Endothelial cell of umbilical vein (primary cell): ENCODE data around the gene TMEM45B.
"Not testable (repeated sequence)": the region's sequence is repeated elsewhere in the genome, so short reads cannot be mapped to it uniquely, and the experiment has no call there.

Experiments
- EZH2 ChIP-seq: IDR thresholded peaks from 2 replicates; pipeline ENCODE4 v1.6.1; 2012; ENCODE audit warnings: borderline replicate concordance, low read depth, mild to moderate bottlenecking, moderate library complexity, low read length, inconsistent platforms; ENCODE audit not compliant: severe bottlenecking
- FOS ChIP-seq: IDR thresholded peaks from 2 replicates; pipeline ENCODE4 v1.6.1; 2011; ENCODE audit warnings: mild to moderate bottlenecking, low read length, moderate library complexity, borderline replicate concordance; ENCODE audit not compliant: insufficient read depth
- JUN ChIP-seq: IDR thresholded peaks from 2 replicates; pipeline ENCODE4 v1.6.1; 2011; ENCODE audit warnings: borderline replicate concordance, low read depth; ENCODE audit not compliant: insufficient read length, insufficient read depth
- POLR2A ChIP-seq: IDR thresholded peaks from 2 replicates; pipeline ENCODE4 v1.6.1; 2012; ENCODE audit warnings: low read depth, mild to moderate bottlenecking, control low read depth, low read length
- POLR2AphosphoS5 ChIP-seq: IDR thresholded peaks from 2 replicates; pipeline ENCODE4 v1.6.1; 2012; ENCODE audit warnings: low read depth, mild to moderate bottlenecking, control low read depth, low read length, moderate library complexity; ENCODE audit not compliant: insufficient read depth
- TF ChIP-seq, protein P1 (sequence below), 2 donors: IDR thresholded peaks; 1 replicate in 1 of 2; 2 replicates in 1 of 2; pipeline ENCODE4 v1.5.1; 2011; ENCODE audit warnings: low read length in 2 of 2, mild to moderate bottlenecking in 2 of 2, moderate library complexity in 2 of 2, control low read depth in 1 of 2, inconsistent platforms in 1 of 2, low read depth in 1 of 2; ENCODE audit not compliant: insufficient read depth in 1 of 2; ENCODE audit errors: extremely low read depth in 1 of 2

- TF ChIP-seq POLR2A, POLR2AphosphoS5, EZH2, JUN, FOS: not testable (repeated sequence)
- TF ChIP-seq, protein P1, sequence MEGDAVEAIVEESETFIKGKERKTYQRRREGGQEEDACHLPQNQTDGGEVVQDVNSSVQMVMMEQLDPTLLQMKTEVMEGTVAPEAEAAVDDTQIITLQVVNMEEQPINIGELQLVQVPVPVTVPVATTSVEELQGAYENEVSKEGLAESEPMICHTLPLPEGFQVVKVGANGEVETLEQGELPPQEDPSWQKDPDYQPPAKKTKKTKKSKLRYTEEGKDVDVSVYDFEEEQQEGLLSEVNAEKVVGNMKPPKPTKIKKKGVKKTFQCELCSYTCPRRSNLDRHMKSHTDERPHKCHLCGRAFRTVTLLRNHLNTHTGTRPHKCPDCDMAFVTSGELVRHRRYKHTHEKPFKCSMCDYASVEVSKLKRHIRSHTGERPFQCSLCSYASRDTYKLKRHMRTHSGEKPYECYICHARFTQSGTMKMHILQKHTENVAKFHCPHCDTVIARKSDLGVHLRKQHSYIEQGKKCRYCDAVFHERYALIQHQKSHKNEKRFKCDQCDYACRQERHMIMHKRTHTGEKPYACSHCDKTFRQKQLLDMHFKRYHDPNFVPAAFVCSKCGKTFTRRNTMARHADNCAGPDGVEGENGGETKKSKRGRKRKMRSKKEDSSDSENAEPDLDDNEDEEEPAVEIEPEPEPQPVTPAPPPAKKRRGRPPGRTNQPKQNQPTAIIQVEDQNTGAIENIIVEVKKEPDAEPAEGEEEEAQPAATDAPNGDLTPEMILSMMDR (IDR thresholded peaks at IDR 0.05; ENCODE audit: extremely low read depth in 1 of 2, insufficient read depth in 1 of 2, low read depth in 1 of 2, low read length in 2 of 2), result not testable (repeated sequence)
Measured at GRCh38 chr11:129800162-129800561, 15.5 kb upstream of the TMEM45B start.
